ENCODE measurements around the gene MRTFB.

The MRTFB gene

DNA sequence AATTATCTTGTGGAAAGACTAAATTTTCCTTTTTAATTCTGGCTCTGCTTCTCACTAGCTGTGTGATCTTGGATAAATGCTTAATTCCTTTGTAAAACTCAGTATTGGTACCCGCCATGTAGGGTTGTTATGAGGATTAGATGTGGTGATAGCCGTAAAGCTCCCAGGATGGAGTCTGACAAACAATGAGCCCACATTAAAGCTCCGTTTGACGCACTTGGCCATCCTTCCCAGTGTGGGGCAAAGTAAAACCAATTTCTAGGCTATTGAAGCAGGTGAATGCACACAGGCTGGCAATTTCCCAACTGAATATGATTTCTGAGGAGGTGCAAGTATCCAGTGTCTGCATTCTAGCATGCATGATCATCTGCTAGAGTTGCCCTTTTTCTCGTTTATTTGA is 123.6 kb downstream of the MRTFB start:
- DNase-seq = no peak

DNA sequence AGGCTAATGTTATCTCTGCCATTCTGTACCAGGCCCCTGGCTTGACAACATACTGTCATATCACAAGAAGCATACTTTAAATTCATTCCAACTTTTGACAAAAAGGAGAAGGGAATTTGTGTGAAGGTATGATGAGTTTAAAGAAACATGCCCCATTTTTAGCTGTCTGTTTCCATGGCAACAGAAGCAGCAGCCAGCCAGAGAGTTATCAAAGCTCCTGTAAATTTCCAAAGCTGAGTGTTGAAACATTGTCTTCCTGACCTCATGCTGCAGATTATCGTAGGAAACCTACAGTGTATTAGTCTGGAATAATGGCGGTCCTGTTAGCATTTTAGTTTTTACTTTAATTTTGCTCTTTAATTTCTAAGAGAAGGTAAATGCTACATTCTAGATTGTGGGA is 124.9 kb downstream of the MRTFB start:
- no peak for DNase-seq

GRCh38 chr16:14196539-14196938 is 125.4 kb downstream of the MRTFB start:
- no peak for DNase-seq

DNA sequence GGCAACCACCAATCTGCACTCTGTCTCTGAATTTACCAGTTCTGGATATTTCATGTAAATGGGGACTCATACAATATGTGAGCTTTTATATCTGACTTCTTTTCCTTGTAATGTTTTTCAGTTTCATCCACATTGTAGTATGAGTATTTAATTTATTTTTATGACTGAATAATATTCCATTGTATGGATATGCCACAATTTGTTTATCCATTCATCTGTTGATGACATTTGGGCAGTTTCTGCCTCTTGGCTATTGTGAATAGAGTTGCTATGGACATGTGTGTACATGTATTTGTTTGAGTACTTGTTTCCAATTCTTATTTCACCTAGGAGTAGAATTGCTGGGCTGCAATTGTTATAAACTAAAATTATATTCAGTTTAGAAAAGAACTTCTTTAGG is 126.9 kb downstream of the MRTFB start:
- no peak for DNase-seq

DNA sequence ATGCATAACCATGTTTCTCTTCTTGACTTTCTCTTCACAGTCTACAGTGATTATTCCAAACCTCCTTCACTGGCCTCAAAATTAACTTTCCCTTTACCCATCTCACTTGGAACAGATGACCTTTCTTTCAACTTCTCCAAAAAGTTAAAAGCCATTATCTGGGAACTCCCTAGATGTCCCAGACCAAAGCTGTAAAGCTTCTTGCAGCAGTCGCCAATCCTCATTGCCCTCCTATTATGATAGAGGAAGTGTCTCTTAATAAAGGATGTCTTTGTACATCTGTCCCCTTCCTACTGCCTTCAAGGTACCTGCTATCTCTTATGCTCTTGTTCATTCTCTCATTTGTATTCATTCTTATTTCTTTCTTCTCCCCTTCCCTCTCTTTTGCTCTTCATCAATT is 127.5 kb downstream of the MRTFB start:
- no peak for DNase-seq

DNA sequence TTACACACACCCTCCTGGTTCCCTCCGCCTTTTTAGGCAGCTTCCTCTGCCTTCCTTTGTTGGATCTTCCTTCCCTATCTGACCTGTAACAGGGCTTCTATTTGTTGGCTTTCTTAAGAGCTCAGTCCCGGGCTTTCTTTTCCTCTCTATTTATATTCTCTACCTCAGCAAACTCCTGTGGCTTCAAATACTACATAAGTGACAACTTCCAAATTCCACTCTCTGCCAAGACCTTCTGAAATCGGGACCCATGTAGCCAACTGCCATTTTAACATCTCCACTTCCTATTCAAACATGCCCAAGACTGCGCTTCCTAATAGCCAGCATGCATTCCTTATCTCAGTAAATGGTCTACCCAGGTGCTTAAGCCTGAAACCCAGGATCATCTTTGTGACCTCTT is 128.1 kb downstream of the MRTFB start:
- no peak for DNase-seq

DNA sequence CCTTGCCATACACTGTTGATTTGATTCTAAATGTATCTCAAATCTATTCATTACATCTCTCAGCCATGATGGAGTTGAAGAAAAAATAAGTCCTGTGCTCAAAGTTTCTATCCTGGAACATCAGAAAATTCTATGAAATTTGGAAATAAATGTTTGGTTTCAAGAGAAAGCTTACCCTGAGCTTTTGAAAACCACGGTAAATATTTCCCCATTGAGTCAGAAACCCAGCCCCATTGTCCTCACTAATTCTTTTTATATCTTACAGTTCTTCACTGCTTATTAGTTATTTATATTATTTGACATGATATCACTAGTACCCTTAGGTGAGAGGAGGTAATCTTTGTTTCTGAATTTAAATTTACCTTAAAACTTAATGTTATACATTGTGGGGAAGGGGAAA is 128.5 kb downstream of the MRTFB start:
- DNase-seq = no peak

GRCh38 chr16:14202095-14202494 is 131.0 kb downstream of the MRTFB start:
- DNase-seq = no peak

GRCh38 chr16:14202697-14203096 is 131.6 kb downstream of the MRTFB start:
- no peak for DNase-seq

- no peak for DNase-seq
Observed at GRCh38 chr16:14203166-14203565, 132.0 kb downstream of the MRTFB start.

DNA sequence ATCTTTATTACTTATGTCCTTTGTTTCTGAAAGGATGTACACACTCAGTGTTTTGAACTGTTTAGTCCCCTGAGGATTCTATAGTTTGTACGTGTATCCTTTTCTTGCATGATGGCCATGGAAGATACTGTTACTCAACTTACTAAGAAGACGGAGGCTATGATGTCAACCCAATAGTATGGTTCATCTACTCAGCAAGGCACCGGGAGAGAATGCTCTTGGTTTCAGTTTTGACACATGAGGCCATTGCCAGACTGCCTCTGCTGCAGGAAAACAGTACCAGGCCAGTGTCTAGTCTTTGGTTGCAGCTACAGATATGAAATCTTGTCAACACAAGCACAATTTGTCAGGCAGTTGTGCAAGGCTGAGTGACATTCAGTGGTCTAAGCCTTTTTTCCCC is 134.5 kb downstream of the MRTFB start:
- DNase-seq = no peak

- no peak for DNase-seq
Observed at GRCh38 chr16:14211856-14212543, 140.9 kb downstream of the MRTFB start.

GRCh38 chr16:14215941-14216340 is 144.8 kb downstream of the MRTFB start:
- DNase-seq = no peak

DNA sequence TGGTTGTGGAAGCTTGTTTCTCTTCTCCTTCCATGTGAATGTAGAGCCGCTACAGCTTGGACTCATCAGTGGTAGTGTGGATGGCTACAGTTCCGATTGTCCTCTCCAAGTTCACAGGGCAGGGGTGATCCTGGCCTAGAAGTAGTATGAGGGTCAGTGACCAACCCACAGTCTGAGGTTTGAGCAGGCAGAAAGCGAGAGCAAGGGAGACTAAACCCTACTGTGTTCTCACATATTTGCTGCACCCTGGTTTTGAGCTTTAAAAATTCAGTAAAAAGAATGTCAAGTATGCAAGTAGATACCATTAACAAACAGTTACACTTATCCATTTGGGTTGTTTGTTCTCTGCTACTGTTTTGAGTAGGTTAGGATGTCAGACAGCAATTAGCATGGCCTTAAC is 148.9 kb downstream of the MRTFB start:
- no peak for DNase-seq

DNA sequence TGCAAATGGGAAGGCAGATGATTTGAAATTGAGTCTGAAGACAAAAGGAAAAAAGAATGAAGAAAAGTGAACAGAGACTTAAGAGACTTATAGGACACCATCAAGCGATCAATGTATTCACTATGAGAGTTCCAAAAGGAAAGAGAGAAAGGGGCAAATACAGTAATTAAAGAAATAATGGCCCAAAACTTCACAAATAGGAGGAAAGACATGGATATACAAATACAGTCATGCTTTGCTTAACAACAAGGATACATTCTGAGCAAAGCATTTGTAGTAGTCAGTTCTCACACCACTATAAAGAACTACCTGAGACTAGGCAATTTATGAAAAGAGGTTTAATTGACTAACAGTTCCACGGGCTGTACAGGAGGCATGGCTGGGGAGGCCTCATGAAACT is 152.5 kb downstream of the MRTFB start:
- no peak for DNase-seq

DNA sequence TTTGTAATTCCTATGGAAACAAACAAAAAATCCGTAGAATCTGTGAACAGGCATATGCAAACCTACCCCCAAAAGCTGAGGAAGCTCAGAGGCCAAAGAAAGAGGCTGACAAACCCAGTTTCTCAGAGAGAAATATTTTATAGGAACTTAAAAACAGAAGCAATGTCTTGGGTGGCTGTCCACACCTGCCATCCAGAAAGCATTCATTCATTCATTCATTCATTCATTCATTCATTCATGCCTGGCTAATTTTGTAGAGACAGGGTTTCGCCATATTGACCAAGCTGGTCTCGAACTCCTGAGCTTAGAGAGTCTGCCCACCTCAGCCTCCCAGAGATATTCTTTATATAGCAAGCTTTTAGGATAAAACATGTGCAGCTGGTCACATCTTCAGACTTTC is 154.3 kb downstream of the MRTFB start:
- DNase-seq = no peak

DNA sequence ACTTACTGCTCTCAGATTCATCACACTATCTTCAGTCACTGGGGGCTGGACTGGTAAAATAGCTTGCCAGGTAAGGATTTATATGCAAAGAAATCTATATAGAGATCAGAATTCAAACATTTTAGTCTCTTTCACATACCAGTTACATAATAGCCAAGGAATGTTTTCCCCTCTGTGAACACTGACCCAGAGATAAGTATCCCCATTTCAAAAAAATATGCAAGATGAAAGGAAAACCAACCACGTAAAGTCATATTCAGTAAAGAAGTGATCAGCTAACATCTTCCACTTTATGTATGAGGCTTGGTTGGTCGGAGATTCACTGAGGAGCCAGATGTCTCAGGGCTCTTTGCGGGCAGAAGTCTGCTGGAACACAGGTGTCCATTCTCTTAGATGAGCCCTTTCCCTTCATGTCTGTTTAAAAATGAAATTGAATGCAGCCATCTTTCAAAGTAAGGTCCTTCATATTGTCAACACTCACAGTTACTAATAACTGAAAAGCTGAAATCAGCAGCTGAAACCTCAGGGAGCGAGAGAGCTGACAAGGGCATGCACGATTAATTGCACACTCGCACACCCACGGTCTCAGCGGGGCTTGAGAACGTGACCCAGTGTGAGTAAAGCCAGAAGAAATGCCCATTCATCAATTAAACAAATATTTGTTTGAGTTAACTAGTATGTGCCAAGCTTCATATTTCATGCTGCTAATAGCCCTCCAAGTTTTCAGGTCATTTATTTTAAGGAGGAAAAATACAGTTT is 161.2 kb downstream of the MRTFB start:
- no peak for DNase-seq

GRCh38 chr16:14236401-14236800 is 165.3 kb downstream of the MRTFB start:
- DNase-seq = no peak

- DNase-seq = no peak
Observed at GRCh38 chr16:14238756-14239155, 167.6 kb downstream of the MRTFB start.

GRCh38 chr16:14239791-14240190 is 168.7 kb downstream of the MRTFB start:
- no peak for DNase-seq

GRCh38 chr16:14240219-14240843 is 169.2 kb downstream of the MRTFB start:
- no peak for DNase-seq

DNA sequence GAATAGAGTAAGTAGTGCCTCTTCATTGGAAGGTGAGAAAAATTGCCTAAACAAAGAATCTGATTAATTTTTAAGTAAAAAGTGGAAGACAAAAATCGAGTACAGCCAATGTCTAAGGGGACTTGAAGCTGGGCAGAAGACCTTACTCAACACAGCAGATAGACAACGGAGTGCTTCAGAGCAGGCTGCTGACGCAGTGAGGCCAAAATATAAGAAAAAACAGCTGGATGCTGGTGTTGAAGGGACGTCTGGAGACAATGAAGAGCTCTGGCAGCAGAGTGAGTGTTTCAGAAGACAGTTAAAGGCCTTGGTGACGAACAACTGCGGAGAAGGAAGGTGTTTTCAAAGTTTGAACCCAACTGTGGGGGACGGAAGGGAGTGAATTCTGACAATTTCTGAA is 169.8 kb downstream of the MRTFB start:
- no peak for DNase-seq

DNA sequence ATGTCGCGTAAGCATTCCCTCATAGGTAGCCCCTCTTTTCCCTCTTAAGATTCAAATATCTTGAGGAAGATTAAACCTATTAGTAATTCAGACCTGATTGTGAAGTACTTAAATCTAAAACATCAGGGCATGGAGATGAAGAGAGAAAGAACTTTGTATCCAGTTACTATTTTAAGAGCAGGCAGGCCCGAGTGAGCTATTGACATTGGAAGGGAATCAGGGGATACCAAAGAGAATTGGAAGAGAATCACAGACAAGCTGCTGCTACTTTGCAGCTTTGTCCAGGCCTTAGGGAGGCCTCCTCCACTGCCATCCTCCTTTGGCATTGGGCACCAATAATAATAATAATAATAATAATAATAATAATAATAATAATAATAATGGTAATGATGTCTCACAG is 170.5 kb downstream of the MRTFB start:
- DNase-seq = no peak

DNA sequence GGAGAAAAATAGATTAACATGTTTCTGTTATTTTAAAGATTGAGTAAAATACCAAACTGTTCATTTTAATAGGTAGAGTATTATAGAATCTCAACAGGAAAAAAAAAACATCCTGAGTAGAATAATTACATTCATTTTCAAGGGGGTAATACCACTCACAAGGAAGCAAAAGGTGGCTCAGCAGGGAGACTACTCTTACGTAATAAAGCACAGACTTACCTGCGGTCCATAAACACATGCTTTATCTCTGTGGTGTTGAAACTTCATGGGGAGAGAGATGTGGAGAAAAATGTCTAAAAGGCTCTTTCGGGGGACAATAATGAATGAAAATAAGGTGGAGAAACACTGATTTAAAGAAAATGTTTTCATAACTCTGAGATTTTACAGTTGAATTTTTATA is 171.7 kb downstream of the MRTFB start:
- DNase-seq = no peak

Data from activated CD4-positive, CD25-positive, alpha-beta regulatory T cell (primary cell).